Keratinocyte (primary cell): ENCODE data around the gene SNAPC4. TPM values are rescaled to one million over a fixed set of nuclear protein-coding genes. Genes with fewer than 3 reads are reported as not detected.

ENCODE experiments used
- DNase-seq: peaks from one replicate; pipeline ENCODE4 v3.0.0-alpha.2; 2011; ENCODE audit warnings: low read depth, missing footprints, low spot score
- FAIRE-seq: peaks from 2 replicates; lab custom pipeline; 2011; peaks lifted over from hg19 to GRCh38; lab: Jason Lieb, UNC
- H2AFZ ChIP-seq: 2 replicates; pipeline ENCODE4 v1.6.0; 2012; ENCODE audit warnings: low read length, control low read depth, inconsistent platforms; ENCODE audit not compliant: control insufficient read depth
- H3K27ac ChIP-seq: 2 replicates; pipeline ENCODE4 v1.5.1; 2011; ENCODE audit warnings: low read length; ENCODE audit not compliant: control insufficient read depth, insufficient read depth
- H3K27me3 ChIP-seq: 3 replicates; pipeline ENCODE4 v1.6.0; 2011; ENCODE audit warnings: low read length; ENCODE audit not compliant: control insufficient read depth, insufficient read depth; ENCODE audit errors: extremely low read depth
- H3K36me3 ChIP-seq, 2 experiments: 2 replicates in 1 of 2; 3 replicates in 1 of 2; pipeline ENCODE4 v1.5.1; 2011; ENCODE audit warnings: low read length in 2 of 2, mild to moderate bottlenecking in 1 of 2; ENCODE audit not compliant: control insufficient read depth in 2 of 2, insufficient read depth in 2 of 2; ENCODE audit errors: extremely low read depth in 1 of 2
- H3K4me1 ChIP-seq: 3 replicates; pipeline ENCODE4 v1.5.1; 2011; ENCODE audit warnings: low read length; ENCODE audit not compliant: control insufficient read depth, insufficient read depth; ENCODE audit errors: extremely low read depth
- H3K4me2 ChIP-seq: 3 replicates; pipeline ENCODE4 v1.6.0; 2011; ENCODE audit warnings: low read depth, low read length; ENCODE audit not compliant: control insufficient read depth, insufficient read depth; ENCODE audit errors: extremely low read depth
- H3K4me3 ChIP-seq, 3 experiments: fragments of 200-600 bp in 1 of 3; sonication (generic) in 1 of 3; 2 replicates in 2 of 3; 3 replicates in 1 of 3; pipeline ENCODE4 v1.5.1; 2011 to 2016; ENCODE audit warnings: low read length in 3 of 3, mild to moderate bottlenecking in 3 of 3, control low read depth in 2 of 3, inconsistent platforms in 1 of 3, low read depth in 1 of 3, mixed read lengths in 1 of 3, mixed run types in 1 of 3, moderate library complexity in 1 of 3; ENCODE audit not compliant: control insufficient read depth in 2 of 3, insufficient read depth in 2 of 3; ENCODE audit errors: extremely low read depth in 1 of 3
- H3K79me2 ChIP-seq: 2 replicates; pipeline ENCODE4 v1.6.0; 2012; ENCODE audit warnings: low read length; ENCODE audit not compliant: control insufficient read depth, insufficient read depth
- H3K9ac ChIP-seq: 3 replicates; pipeline ENCODE4 v1.6.0; 2011; ENCODE audit warnings: low read length; ENCODE audit not compliant: control insufficient read depth, insufficient read depth; ENCODE audit errors: extremely low read depth
- H3K9me1 ChIP-seq: 3 replicates; pipeline ENCODE4 v1.6.0; 2011; ENCODE audit warnings: low read length; ENCODE audit not compliant: control insufficient read depth, insufficient read depth; ENCODE audit errors: extremely low read depth
- H3K9me3 ChIP-seq: 2 replicates; pipeline ENCODE4 v1.5.1; 2012; ENCODE audit warnings: low read depth, low read length; ENCODE audit not compliant: control insufficient read depth
- H4K20me1 ChIP-seq: 3 replicates; pipeline ENCODE4 v1.6.0; 2011; ENCODE audit warnings: low read length; ENCODE audit not compliant: control insufficient read depth, insufficient read depth; ENCODE audit errors: extremely low read depth
- CTCF ChIP-seq, 3 experiments: IDR thresholded peaks in 1 of 3; conservative IDR thresholded peaks in 1 of 3; optimal IDR thresholded peaks in 1 of 3; 2 replicates in 2 of 3; 3 replicates in 1 of 3; pipeline versions ENCODE3 to v1.5.1; 2011; ENCODE audit warnings: low read length in 3 of 3, mild to moderate bottlenecking in 3 of 3, moderate library complexity in 2 of 3, control low read depth in 1 of 3, inconsistent platforms in 1 of 3; ENCODE audit not compliant: insufficient read depth in 2 of 3; ENCODE audit errors: extremely low read depth in 1 of 3
- EZH2 ChIP-seq: IDR thresholded peaks from one replicate; pipeline ENCODE4 v1.6.1; 2012; ENCODE audit warnings: inconsistent platforms, mild to moderate bottlenecking, low read length, moderate library complexity
- dilution Hi-C: fragments of 300-500 bp; cut with MboI; formaldehyde crosslinking; loops from one replicate; pipeline ENCODE4 v1.7.0; 2020; ENCODE audit warnings: low sequenced_read_pairs; ENCODE audit not compliant: extremely low pct_ligation_motif_present
- polyA plus RNA-seq, 5 experiments: library from polyadenylated mRNA; depleted of rRNA in 3 of 5; stranded (reverse) in 3 of 5; stranded (forward) in 1 of 5; unstranded in 1 of 5; fragments of >200 nt; gene quantifications; 1 replicate in 1 of 5; 2 replicates in 3 of 5; 3 replicates in 1 of 5; pipeline versions ENCODE4 v1.2.1 to v1.2.3, GENCODE V29; 2011 to 2012; ENCODE audit warnings: missing spikeins in 2 of 5, low read depth in 1 of 5, low replicate concordance in 1 of 5

The SNAPC4 gene
- polyA plus RNA-seq, 1 donor (not counting 4 experiments of a cell fraction or from before 2014, with no cell fraction given) = 3.6 TPM

- dilution Hi-C loops = no loop called here
- Histone ChIP-seq H3K9me3 (no peaks in the 10 kb centered on the region), H3K79me2 (peaks cover 28% of the 10 kb centered on the region), H3K27ac (no peak overlapping the region), H3K36me3 (peaks cover 48 to 69% of the 10 kb centered on the region in 2 experiments), H3K9me1 (no peaks in the 10 kb centered on the region), H3K27me3 (no peaks in the 10 kb centered on the region), H2AFZ (no peak overlapping the region), H4K20me1 (peaks cover 7% of the 10 kb centered on the region), H3K9ac (no peak overlapping the region), H3K4me1 (peaks cover 7% of the 10 kb centered on the region), H3K4me2 (no peak overlapping the region), H3K4me3 (no peak overlapping the region)
- FAIRE-seq (no peak), DNase-seq (no peak)
- TF ChIP-seq CTCF (optimal IDR thresholded peaks at IDR 0.05 in 1 of 3, IDR thresholded peaks at IDR 0.05 in 1 of 3, conservative IDR thresholded peaks at IDR 0.05 in 1 of 3; ENCODE audit: extremely low read depth in 1 of 3, insufficient read depth in 2 of 3, low read length in 3 of 3) = no peak
- TF ChIP-seq EZH2 = no peak
Measured at GRCh38 chr9:136416427-136416826, 16.5 kb upstream of the SNAPC4 start.

- FAIRE-seq = no peak
- Histone ChIP-seq H3K4me2 (no peak overlapping the region), H2AFZ (no peak overlapping the region), H3K36me3 (peaks cover 36 to 51% of the 10 kb centered on the region in 2 experiments), H3K4me3 (no peak overlapping the region), H3K79me2 (peaks cover 53% of the 10 kb centered on the region), H3K27me3 (no peaks in the 10 kb centered on the region), H3K9me1 (no peaks in the 10 kb centered on the region), H3K9ac (no peak overlapping the region), H3K4me1 (peaks cover 25% of the 10 kb centered on the region), H3K9me3 (no peaks in the 10 kb centered on the region), H4K20me1 (peaks cover 11% of the 10 kb centered on the region), H3K27ac (no peak overlapping the region)
- dilution Hi-C loops = no loop called here
- TF ChIP-seq CTCF (optimal IDR thresholded peaks at IDR 0.05 in 1 of 3, IDR thresholded peaks at IDR 0.05 in 1 of 3, conservative IDR thresholded peaks at IDR 0.05 in 1 of 3; ENCODE audit: extremely low read depth in 1 of 3, insufficient read depth in 2 of 3, low read length in 3 of 3) = no peak
- no peak for TF ChIP-seq EZH2
- no peak for DNase-seq
Measured at GRCh38 chr9:136412962-136413361, 13.0 kb upstream of the SNAPC4 start.
